ENCODE data around the gene KEAP1. TPM values are rescaled to one million over a fixed set of nuclear protein-coding genes. Genes with fewer than 3 reads are reported as not detected.

KEAP1 gene
- total RNA-seq, 1 donor from 2014 or later = 74.5 TPM

DNA sequence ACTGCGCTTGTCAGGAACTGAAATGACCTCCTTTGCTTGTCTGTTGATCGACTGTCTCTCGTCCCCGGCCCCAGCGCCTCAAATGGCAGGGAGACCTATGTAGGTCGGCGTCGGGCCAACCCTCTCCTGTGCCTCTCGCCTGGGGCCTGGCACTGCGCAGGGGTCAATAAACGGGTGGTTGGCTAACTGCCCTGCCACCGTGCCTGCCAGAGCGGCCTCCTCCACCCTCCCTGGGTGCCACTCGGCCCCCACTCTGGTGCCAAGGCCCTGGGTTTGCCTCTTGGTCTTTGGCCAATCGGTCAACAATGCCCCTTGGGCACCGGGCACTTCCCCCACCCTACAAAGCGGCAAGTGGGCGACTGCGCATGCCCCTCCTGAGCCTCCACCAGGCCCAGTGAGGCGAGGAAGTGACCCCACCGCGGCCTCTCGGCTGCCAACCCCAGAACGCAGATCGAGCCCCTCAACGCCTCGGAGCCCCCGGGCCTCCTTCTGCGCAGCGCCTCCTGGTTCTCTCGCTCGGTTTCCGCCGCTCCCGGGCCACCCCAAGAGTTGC lies 1.1 kb downstream of the KEAP1 start:
- DNase-seq = peak; percentile 85
- Histone ChIP-seq H3K4me1 (peaks cover 68% of the 10 kb centered on the region), H3K27me3 (ENCODE audit: low read depth) (no peaks in the 10 kb centered on the region), H3K27ac (replicated peaks) (peak overlapping the region; percentile 99), H3K36me3 (peaks cover 29% of the 10 kb centered on the region), H3K4me3 (peak overlapping the region; percentile 95), H3K9me3 (replicated peaks) (no peaks in the 10 kb centered on the region)
- intact Hi-C loops (cut with micrococcal nuclease) = no loop called here
- no peak for TF ChIP-seq CTCF (IDR thresholded peaks at IDR 0.05; ENCODE audit: borderline replicate concordance)

DNA sequence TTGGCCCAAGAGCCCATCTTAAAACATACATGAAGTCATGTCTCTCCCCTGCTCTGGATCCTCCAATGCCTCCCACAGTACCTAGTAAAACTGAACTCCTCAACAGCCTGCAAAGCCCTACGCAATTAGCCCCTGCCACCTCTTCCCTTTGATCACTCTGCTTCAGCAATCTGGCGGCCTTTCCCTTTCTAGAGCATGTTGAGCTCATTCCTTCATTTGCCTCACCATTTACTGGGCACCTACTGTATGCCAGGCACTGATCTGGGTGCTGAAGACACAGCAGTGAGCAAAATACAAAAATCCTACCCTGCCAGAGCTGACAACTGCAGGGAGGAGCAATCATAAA lies 2.9 kb downstream of the KEAP1 start:
- Histone ChIP-seq H3K9me3 (replicated peaks) (no peaks in the 10 kb centered on the region), H3K36me3 (peaks cover 46% of the 10 kb centered on the region), H3K4me3 (no peak overlapping the region), H3K27me3 (ENCODE audit: low read depth) (no peaks in the 10 kb centered on the region), H3K27ac (replicated peaks) (no peak overlapping the region), H3K4me1 (peaks cover 69% of the 10 kb centered on the region)
- TF ChIP-seq CTCF (IDR thresholded peaks at IDR 0.05; ENCODE audit: borderline replicate concordance) = no peak
- intact Hi-C loops (cut with micrococcal nuclease) = no loop called here
- DNase-seq = no peak

GRCh38 chr19:10499550-10500246 lies 3.5 kb downstream of the KEAP1 start:
- H3K27me3 ChIP-seq (ENCODE audit: low read depth) = no peaks in the 10 kb centered on the region
- DNase-seq = no peak
- TF ChIP-seq CTCF (IDR thresholded peaks at IDR 0.05; ENCODE audit: borderline replicate concordance) = no peak
- H3K4me1 ChIP-seq = peaks cover 69% of the 10 kb centered on the region
- no peaks in the 10 kb centered on the region for H3K9me3 ChIP-seq (replicated peaks)
- peaks cover 52% of the 10 kb centered on the region for H3K36me3 ChIP-seq
- no peak overlapping the region for H3K4me3 ChIP-seq
- H3K27ac ChIP-seq (replicated peaks) = no peak overlapping the region
- intact Hi-C loops (cut with micrococcal nuclease) = no loop called here

DNA sequence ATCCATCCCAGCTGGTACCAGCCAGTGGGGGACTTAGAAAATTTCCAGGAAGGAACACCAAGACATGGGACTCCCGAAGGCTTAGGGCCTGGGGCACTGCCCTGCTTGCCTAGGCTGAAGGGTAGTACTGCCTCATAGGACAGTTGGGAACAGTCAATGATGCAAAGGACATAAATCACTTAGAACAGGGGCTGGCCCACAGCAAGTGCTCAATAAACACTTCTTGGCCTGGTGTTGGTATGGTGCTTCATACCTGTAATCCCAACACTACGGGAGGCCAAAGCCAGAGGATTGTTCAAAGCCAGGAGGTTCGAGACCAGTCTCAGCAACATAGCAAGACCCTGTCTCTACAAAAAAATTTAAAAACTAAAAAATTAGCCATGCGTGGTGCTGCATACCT lies 5.8 kb downstream of the KEAP1 start:
- H3K4me1 ChIP-seq = peaks cover 58% of the 10 kb centered on the region
- no peak overlapping the region for H3K4me3 ChIP-seq
- no peak for TF ChIP-seq CTCF (IDR thresholded peaks at IDR 0.05; ENCODE audit: borderline replicate concordance)
- no peaks in the 10 kb centered on the region for H3K9me3 ChIP-seq (replicated peaks)
- no peak for DNase-seq
- no peak overlapping the region for H3K27ac ChIP-seq (replicated peaks)
- intact Hi-C loops (cut with micrococcal nuclease) = no loop called here
- H3K27me3 ChIP-seq (ENCODE audit: low read depth) = no peaks in the 10 kb centered on the region
- H3K36me3 ChIP-seq = peaks cover 71% of the 10 kb centered on the region

- H3K27me3 ChIP-seq (ENCODE audit: low read depth) = no peaks in the 10 kb centered on the region
- peaks cover 94% of the 10 kb centered on the region for H3K36me3 ChIP-seq
- TF ChIP-seq CTCF (IDR thresholded peaks at IDR 0.05; ENCODE audit: borderline replicate concordance) = no peak
- no peaks in the 10 kb centered on the region for H3K9me3 ChIP-seq (replicated peaks)
- DNase-seq = no peak
- H3K4me1 ChIP-seq = peaks cover 11% of the 10 kb centered on the region
- no peak overlapping the region for H3K27ac ChIP-seq (replicated peaks)
- intact Hi-C loops (cut with micrococcal nuclease) = no loop called here
- H3K4me3 ChIP-seq = no peak overlapping the region
Measured at GRCh38 chr19:10491472-10492047, 11.6 kb downstream of the KEAP1 start.
